ENCODE data around the gene WDFY4.

DNA sequence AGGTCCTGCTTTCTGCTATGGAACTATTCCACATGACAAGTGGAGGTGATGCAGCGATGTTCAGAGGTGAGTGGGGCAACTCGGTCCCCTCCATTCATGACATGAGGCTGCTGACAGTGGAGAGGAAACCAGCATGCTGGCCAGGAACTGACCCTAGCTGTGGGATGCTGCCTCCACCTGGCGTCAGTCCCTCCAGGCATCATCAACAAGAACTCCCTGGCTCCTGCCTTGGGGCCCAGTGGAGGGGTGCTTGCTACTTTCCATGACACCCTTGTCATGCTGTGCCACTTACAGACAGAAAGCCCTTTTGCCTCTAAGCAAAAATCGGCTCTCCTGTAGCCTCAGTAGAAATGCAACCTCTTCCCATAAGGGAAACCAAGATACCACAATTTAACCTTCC lies 136.4 kb downstream of the WDFY4 start:
- TF ChIP-seq, protein P1, sequence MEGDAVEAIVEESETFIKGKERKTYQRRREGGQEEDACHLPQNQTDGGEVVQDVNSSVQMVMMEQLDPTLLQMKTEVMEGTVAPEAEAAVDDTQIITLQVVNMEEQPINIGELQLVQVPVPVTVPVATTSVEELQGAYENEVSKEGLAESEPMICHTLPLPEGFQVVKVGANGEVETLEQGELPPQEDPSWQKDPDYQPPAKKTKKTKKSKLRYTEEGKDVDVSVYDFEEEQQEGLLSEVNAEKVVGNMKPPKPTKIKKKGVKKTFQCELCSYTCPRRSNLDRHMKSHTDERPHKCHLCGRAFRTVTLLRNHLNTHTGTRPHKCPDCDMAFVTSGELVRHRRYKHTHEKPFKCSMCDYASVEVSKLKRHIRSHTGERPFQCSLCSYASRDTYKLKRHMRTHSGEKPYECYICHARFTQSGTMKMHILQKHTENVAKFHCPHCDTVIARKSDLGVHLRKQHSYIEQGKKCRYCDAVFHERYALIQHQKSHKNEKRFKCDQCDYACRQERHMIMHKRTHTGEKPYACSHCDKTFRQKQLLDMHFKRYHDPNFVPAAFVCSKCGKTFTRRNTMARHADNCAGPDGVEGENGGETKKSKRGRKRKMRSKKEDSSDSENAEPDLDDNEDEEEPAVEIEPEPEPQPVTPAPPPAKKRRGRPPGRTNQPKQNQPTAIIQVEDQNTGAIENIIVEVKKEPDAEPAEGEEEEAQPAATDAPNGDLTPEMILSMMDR (conservative IDR thresholded peaks at IDR 0.05; ENCODE audit: low read depth, low read length), result no peak
- TF ChIP-seq BHLHE40 (IDR thresholded peaks at IDR 0.05; ENCODE audit: low read depth, low read length) (no peak), RAD21 (IDR thresholded peaks at IDR 0.05; ENCODE audit: low read length) (no peak), POLR2A (IDR thresholded peaks at IDR 0.05; ENCODE audit: low read depth, low read length) (no peak), CEBPB (IDR thresholded peaks at IDR 0.05; ENCODE audit: low read depth, low read length) (no peak), MXI1 (IDR thresholded peaks at IDR 0.05; ENCODE audit: borderline replicate concordance, low read depth, low read length) (no peak), RFX5 (IDR thresholded peaks at IDR 0.05; ENCODE audit: low read depth, low read length) (no peak), CHD1 (IDR thresholded peaks at IDR 0.05; ENCODE audit: low read depth, low read length) (no peak), RCOR1 (IDR thresholded peaks at IDR 0.05; ENCODE audit: insufficient replicate concordance, low read length) (no peak), FOS (IDR thresholded peaks at IDR 0.05; ENCODE audit: low read depth, low read length) (no peak), MAZ (IDR thresholded peaks at IDR 0.05; ENCODE audit: borderline replicate concordance, low read depth, low read length) (no peak), SMC3 (IDR thresholded peaks at IDR 0.05; ENCODE audit: low read depth, low read length) (no peak)
- TF ChIP-seq, protein P2, sequence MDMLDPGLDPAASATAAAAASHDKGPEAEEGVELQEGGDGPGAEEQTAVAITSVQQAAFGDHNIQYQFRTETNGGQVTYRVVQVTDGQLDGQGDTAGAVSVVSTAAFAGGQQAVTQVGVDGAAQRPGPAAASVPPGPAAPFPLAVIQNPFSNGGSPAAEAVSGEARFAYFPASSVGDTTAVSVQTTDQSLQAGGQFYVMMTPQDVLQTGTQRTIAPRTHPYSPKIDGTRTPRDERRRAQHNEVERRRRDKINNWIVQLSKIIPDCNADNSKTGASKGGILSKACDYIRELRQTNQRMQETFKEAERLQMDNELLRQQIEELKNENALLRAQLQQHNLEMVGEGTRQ (IDR thresholded peaks at IDR 0.05; ENCODE audit: low read depth, low read length), result no peak

Measured in IMR-90 (cell line).